Vagina (tissue), 2 donors: ENCODE measurements around the gene GJA5. TPM values are rescaled to one million over a fixed set of nuclear protein-coding genes. Genes with fewer than 3 reads are reported as not detected.

Source experiments
- DNase-seq, 2 donors: peaks; one replicate each; pipeline ENCODE4 v3.0.0-alpha.2; 2017; ENCODE audit errors: extremely low spot score in 2 of 2
- H3K27ac ChIP-seq: fragments of 200-600 bp; sonication (generic); one replicate; pipeline ENCODE4 v1.5.1; 2019
- H3K27me3 ChIP-seq: fragments of 200-600 bp; sonication (generic); one replicate; pipeline ENCODE4 v1.5.1; 2019
- H3K36me3 ChIP-seq, 2 donors: fragments of 200-600 bp; sonication (generic); one replicate each; pipeline ENCODE4 v1.5.1; 2017 to 2019
- H3K4me1 ChIP-seq: fragments of 200-600 bp; sonication (generic); one replicate; pipeline ENCODE4 v1.5.1; 2019
- H3K4me3 ChIP-seq, 2 donors: fragments of 200-600 bp; sonication (generic); 1 replicate in 1 of 2; 2 replicates in 1 of 2; pipeline ENCODE4 v1.5.1; 2016 to 2019
- H3K9me3 ChIP-seq: fragments of 200-600 bp; sonication (generic); one replicate; pipeline ENCODE4 v1.5.1; 2019
- CTCF ChIP-seq, 3 experiments: fragments of 450-650 bp in 2 of 3; fragments of 200-600 bp in 1 of 3; sonication (generic) in 1 of 3; IDR thresholded peaks; one replicate each; pipeline ENCODE4 v1.5.1; 2017 to 2019; ENCODE audit warnings: antibody characterized with exemption in 3 of 3, mild to moderate bottlenecking in 2 of 3, moderate library complexity in 2 of 3
- POLR2A ChIP-seq, 2 donors: fragments of 450-650 bp; IDR thresholded peaks; one replicate each; pipeline ENCODE4 v1.6.1; 2017; ENCODE audit warnings: antibody characterized with exemption in 2 of 2, mild to moderate bottlenecking in 2 of 2, moderate library complexity in 2 of 2
- POLR2AphosphoS5 ChIP-seq, 2 donors: sonication (generic); formaldehyde crosslinking; IDR thresholded peaks; one replicate each; pipeline ENCODE4 v1.9.0; 2017; ENCODE audit warnings: antibody characterized with exemption in 2 of 2, mild to moderate bottlenecking in 2 of 2, low read depth in 1 of 2; ENCODE audit not compliant: insufficient read depth in 1 of 2
- intact Hi-C: fragments of 100-400 bp; cut with DNase I; formaldehyde crosslinking; loops from one replicate; pipeline ENCODE4 v1.15.1; 2023
- total RNA-seq: library from RNA; depleted of rRNA; stranded (reverse); fragments of >200 nt; gene quantifications from one replicate; pipeline ENCODE4 v1.2.3, GENCODE V29; 2016

The GJA5 gene
- total RNA-seq, 1 donor from 2014 or later, result 11.5 TPM

- TF ChIP-seq CTCF (IDR thresholded peaks at IDR 0.05), result no peak
- TF ChIP-seq POLR2AphosphoS5 (IDR thresholded peaks at IDR 0.05; ENCODE audit: insufficient read depth in 1 of 2, low read depth in 1 of 2), result no peak
- no peak for TF ChIP-seq POLR2A (IDR thresholded peaks at IDR 0.05)
- H3K27ac ChIP-seq, result no peak overlapping the region
- H3K9me3 ChIP-seq, result no peaks in the 10 kb centered on the region
- no peaks in the 10 kb centered on the region for H3K36me3 ChIP-seq
- no peaks in the 10 kb centered on the region for H3K4me1 ChIP-seq
- DNase-seq, result no peak
- no peaks in the 10 kb centered on the region for H3K27me3 ChIP-seq
- intact Hi-C loops, result no loop called here
- no peak overlapping the region for H3K4me3 ChIP-seq
Observed at GRCh38 chr1:147745271-147745670, 15.1 kb downstream of the GJA5 start.

- no peak for TF ChIP-seq CTCF (IDR thresholded peaks at IDR 0.05)
- TF ChIP-seq POLR2AphosphoS5 (IDR thresholded peaks at IDR 0.05; ENCODE audit: insufficient read depth in 1 of 2, low read depth in 1 of 2), result no peak
- TF ChIP-seq POLR2A (IDR thresholded peaks at IDR 0.05), result no peak
- Histone ChIP-seq H3K27ac (no peak overlapping the region), H3K9me3 (no peaks in the 10 kb centered on the region), H3K27me3 (no peaks in the 10 kb centered on the region), H3K36me3 (no peaks in the 10 kb centered on the region), H3K4me3 (no peak overlapping the region), H3K4me1 (no peaks in the 10 kb centered on the region)
- intact Hi-C loops, result no loop called here
- DNase-seq, result no peak
Observed at GRCh38 chr1:147741065-147741464, 19.3 kb downstream of the GJA5 start.

- Histone ChIP-seq H3K4me1 (no peaks in the 10 kb centered on the region), H3K4me3 (no peak overlapping the region), H3K27me3 (no peaks in the 10 kb centered on the region), H3K9me3 (no peaks in the 10 kb centered on the region), H3K36me3 (no peaks in the 10 kb centered on the region), H3K27ac (no peak overlapping the region)
- no peak for DNase-seq
- TF ChIP-seq POLR2AphosphoS5 (IDR thresholded peaks at IDR 0.05; ENCODE audit: insufficient read depth in 1 of 2, low read depth in 1 of 2) (no peak), CTCF (IDR thresholded peaks at IDR 0.05) (no peak), POLR2A (IDR thresholded peaks at IDR 0.05) (no peak)
- intact Hi-C loops, result no loop called here
Observed at GRCh38 chr1:147740391-147740790, 20.0 kb downstream of the GJA5 start.

- no peak overlapping the region for H3K4me3 ChIP-seq
- no peaks in the 10 kb centered on the region for H3K9me3 ChIP-seq
- no peak for DNase-seq
- no peak overlapping the region for H3K27ac ChIP-seq
- no peaks in the 10 kb centered on the region for H3K36me3 ChIP-seq
- no peak for TF ChIP-seq POLR2A (IDR thresholded peaks at IDR 0.05)
- no peak for TF ChIP-seq POLR2AphosphoS5 (IDR thresholded peaks at IDR 0.05; ENCODE audit: insufficient read depth in 1 of 2, low read depth in 1 of 2)
- no peak for TF ChIP-seq CTCF (IDR thresholded peaks at IDR 0.05)
- no peaks in the 10 kb centered on the region for H3K4me1 ChIP-seq
- no peaks in the 10 kb centered on the region for H3K27me3 ChIP-seq
- intact Hi-C loops, result no loop called here
Observed at GRCh38 chr1:147738739-147739476, 21.5 kb downstream of the GJA5 start.

- no peaks in the 10 kb centered on the region for H3K36me3 ChIP-seq
- no peak overlapping the region for H3K27ac ChIP-seq
- DNase-seq, result no peak
- no peaks in the 10 kb centered on the region for H3K9me3 ChIP-seq
- TF ChIP-seq POLR2AphosphoS5 (IDR thresholded peaks at IDR 0.05; ENCODE audit: insufficient read depth in 1 of 2, low read depth in 1 of 2) (no peak), CTCF (IDR thresholded peaks at IDR 0.05) (no peak), POLR2A (IDR thresholded peaks at IDR 0.05) (no peak)
- H3K4me3 ChIP-seq, result no peak overlapping the region
- intact Hi-C loops, result no loop called here
- no peaks in the 10 kb centered on the region for H3K4me1 ChIP-seq
- no peaks in the 10 kb centered on the region for H3K27me3 ChIP-seq
Observed at GRCh38 chr1:147738129-147738528, 22.3 kb downstream of the GJA5 start.
